Left ventricle myocardium inferior (tissue), 1 donor: ENCODE measurements around the gene TSC22D3. TPM values are rescaled to one million over a fixed set of nuclear protein-coding genes. Genes with fewer than 3 reads are reported as not detected.

Experiments
- DNase-seq: peaks from one replicate; pipeline ENCODE4 v3.0.0-alpha.2; 2020
- H3K27ac ChIP-seq: fragments of 200-600 bp; replicated peaks from 2 replicates; pipeline ENCODE4 v1.8.0; 2021
- H3K27me3 ChIP-seq: fragments of 200-600 bp; 2 replicates; pipeline ENCODE4 v1.8.0; 2021; ENCODE audit warnings: low read depth
- H3K36me3 ChIP-seq: fragments of 200-600 bp; 2 replicates; pipeline ENCODE4 v1.8.0; 2021
- H3K4me1 ChIP-seq: fragments of 200-600 bp; 2 replicates; pipeline ENCODE4 v1.8.0; 2021
- H3K4me3 ChIP-seq: fragments of 200-600 bp; 2 replicates; pipeline ENCODE4 v1.8.0; 2021; ENCODE audit warnings: mild to moderate bottlenecking, moderate library complexity
- H3K9me3 ChIP-seq: fragments of 200-600 bp; replicated peaks from 2 replicates; pipeline ENCODE4 v1.8.0; 2021
- intact Hi-C: fragments of 100-400 bp; cut with micrococcal nuclease; formaldehyde crosslinking; loops from one replicate; pipeline ENCODE4 v1.11.0; 2022
- total RNA-seq: library from RNA; stranded (reverse); fragmentation: NEBNext Ultra II Directional; extraction: Animal tissue kit (Norgen Biotek cat#: 25700); gene quantifications from one replicate; pipeline ENCODE4 v1.2.1, GENCODE V29; 2021
- TF ChIP-seq, protein P1 (sequence below): fragments of 200-600 bp; IDR thresholded peaks from 2 replicates; pipeline ENCODE4 v1.8.0; 2021; ENCODE audit warnings: antibody characterized with exemption, mild to moderate bottlenecking, borderline replicate concordance
- donor health status: DM: no; HTN: yes; CAD: no; lungs with severe emphysema.

Gene TSC22D3
- total RNA-seq, 1 donor from 2014 or later: 58.9 TPM

DNA sequence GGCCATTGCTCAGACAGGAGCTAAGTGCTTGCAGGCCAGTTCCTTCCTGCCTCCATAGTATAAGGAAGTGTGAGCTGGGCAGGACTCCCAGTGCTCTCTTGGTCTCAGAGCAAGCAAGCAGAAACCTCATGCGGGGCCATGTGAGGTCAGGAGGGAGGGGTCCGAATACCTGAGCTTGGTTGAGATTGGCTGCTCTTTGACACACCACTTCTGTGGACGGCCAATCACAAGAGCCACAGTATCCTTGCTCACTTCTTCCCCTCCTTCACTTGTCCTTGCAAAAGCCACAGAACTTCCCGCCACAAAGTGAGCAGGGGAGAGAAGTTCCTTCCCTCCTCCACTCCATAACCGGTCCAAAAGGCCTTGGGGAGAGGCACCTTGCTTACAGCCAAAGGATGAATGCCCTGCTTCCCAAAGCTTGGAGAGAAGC lies 90.6 kb downstream of the TSC22D3 start:
- no peaks in the 10 kb centered on the region for H3K9me3 ChIP-seq
- H3K4me3 ChIP-seq: no peak overlapping the region
- intact Hi-C loops: no loop called here
- peaks cover 36% of the 10 kb centered on the region for H3K4me1 ChIP-seq
- peak; percentile 78 for DNase-seq
- peak overlapping the region; percentile 72 for H3K27ac ChIP-seq
- no peaks in the 10 kb centered on the region for H3K36me3 ChIP-seq
- H3K27me3 ChIP-seq: no peaks in the 10 kb centered on the region
- TF ChIP-seq, protein P1, sequence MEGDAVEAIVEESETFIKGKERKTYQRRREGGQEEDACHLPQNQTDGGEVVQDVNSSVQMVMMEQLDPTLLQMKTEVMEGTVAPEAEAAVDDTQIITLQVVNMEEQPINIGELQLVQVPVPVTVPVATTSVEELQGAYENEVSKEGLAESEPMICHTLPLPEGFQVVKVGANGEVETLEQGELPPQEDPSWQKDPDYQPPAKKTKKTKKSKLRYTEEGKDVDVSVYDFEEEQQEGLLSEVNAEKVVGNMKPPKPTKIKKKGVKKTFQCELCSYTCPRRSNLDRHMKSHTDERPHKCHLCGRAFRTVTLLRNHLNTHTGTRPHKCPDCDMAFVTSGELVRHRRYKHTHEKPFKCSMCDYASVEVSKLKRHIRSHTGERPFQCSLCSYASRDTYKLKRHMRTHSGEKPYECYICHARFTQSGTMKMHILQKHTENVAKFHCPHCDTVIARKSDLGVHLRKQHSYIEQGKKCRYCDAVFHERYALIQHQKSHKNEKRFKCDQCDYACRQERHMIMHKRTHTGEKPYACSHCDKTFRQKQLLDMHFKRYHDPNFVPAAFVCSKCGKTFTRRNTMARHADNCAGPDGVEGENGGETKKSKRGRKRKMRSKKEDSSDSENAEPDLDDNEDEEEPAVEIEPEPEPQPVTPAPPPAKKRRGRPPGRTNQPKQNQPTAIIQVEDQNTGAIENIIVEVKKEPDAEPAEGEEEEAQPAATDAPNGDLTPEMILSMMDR: no peak

DNA sequence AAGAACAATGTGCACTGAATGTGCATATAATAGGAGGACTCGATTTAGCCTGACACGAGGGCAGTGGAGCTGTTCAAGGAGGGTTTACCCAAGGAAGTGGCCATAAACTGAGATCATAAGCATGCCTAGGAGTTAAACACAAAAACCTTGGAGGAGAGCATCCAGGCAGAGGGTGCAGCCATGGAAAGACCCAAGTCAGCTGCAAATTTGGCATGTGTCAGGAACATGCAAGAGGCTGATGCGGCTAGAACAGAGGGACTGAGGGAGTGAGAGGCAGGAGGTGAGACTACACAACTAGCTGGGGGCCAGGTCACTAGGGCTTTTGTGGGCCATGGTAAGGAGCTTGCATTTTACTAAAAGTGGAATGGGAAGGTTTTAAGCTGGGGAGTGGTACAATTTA lies 91.7 kb downstream of the TSC22D3 start:
- TF ChIP-seq, protein P1: no peak
- Histone ChIP-seq H3K36me3 (no peaks in the 10 kb centered on the region), H3K9me3 (no peaks in the 10 kb centered on the region), H3K27me3 (no peaks in the 10 kb centered on the region), H3K27ac (peak overlapping the region; percentile 72), H3K4me1 (peaks cover 41% of the 10 kb centered on the region), H3K4me3 (no peak overlapping the region)
- no peak for DNase-seq
- intact Hi-C loops: no loop called here

DNA sequence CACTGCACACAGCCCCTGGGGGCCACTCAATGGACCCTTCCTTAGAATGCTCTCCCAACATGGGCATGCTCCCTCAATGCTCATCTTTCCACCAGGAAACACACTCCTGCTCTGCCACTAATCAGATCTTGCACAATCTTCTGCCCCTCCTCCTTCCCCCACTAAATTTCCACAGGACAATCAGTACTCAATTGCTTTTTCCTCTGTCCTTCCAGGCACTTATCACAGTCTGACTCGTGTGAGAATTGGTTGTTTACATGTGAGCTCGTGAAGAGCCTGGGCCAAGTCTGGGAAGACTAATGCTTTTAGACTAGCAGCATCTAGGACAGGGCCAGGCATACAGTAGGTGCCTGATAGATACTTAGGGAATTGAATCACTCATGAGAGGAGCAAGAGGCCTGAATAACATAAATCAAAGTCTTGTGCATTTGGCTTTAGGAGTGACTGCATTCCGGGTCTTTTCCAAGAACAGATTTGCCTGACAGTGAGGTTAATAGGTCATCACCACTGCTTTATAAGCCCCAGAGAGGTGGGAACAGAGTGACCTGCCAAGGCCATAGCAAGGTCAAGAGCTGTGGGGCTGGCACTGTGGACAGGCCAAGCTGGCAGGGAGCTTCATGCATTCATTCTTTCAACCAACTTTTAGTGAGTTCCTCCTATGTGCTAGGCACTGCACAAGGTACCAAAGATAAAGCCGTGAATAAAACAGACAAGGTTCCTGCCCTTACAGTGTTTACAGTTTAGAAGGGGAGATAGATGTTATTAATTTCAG lies 92.3 kb downstream of the TSC22D3 start:
- intact Hi-C loops: no loop called here
- Histone ChIP-seq H3K27ac (peak overlapping the region; percentile 72), H3K4me1 (peaks cover 47% of the 10 kb centered on the region), H3K9me3 (no peaks in the 10 kb centered on the region), H3K27me3 (no peaks in the 10 kb centered on the region), H3K4me3 (no peak overlapping the region), H3K36me3 (no peaks in the 10 kb centered on the region)
- DNase-seq: no peak
- TF ChIP-seq, protein P1: no peak

DNA sequence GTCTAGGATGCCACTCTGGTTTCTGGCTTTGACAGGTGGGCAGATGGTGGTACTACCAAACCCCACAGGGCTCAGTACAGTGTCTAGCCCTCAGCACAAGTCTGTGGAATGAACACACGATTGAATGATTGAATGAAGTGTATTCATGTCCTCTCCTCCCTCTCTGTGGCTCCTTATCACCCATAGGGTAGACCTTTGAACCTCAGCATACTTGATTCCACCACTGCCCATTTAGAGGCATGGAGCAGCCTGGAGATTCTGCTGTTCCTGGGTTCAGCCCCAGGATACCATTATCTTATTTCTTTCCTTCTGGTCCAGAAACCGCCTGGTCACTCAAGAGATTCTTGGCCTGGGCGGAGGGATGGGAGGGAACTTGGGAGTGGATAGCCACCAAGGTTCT lies 93.3 kb downstream of the TSC22D3 start:
- TF ChIP-seq, protein P1: no peak
- Histone ChIP-seq H3K27me3 (no peaks in the 10 kb centered on the region), H3K27ac (peak overlapping the region; percentile 72)

DNA sequence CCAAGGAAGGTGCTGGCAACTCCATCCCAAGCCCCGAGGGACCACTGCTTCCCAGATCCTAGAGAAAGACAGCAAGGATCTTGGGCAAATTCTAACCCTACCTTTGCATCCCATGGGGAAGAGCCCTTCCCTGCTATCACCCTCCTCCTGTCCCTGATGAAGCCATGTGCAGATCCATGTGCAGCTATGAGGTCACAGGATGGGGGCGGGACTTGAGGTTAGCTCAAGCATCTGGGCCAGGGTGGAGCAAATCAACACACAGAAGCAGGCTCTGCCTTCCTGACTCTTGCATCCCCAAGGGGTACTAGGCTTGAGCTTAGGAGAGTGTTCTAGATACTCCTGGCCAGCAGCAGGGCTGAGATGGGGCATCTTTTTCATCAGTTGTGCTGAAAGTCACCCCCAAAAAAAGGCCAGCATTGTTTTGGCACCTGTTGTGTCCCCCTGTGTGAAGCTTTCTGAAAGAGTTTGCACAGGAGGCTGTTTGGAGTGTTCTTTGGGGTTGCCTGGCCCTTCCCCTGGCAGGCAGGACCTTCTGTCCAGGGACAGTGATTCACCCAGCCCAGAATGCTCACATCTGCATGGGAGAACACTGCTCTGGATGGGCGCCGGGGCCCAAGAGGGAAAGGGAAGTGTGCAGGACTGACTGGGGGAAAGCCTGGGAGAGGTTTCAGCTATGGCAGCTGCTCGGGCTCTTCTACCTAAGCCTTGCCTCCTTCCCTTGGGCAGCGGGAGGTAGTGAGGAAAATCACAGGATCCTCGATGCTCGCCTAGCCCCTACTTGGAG lies 96.4 kb downstream of the TSC22D3 start:
- peak; percentile 83 for DNase-seq
- peaks cover 64% of the 10 kb centered on the region for H3K4me1 ChIP-seq
- no peaks in the 10 kb centered on the region for H3K36me3 ChIP-seq
- H3K9me3 ChIP-seq: no peaks in the 10 kb centered on the region
- H3K27me3 ChIP-seq: no peaks in the 10 kb centered on the region
- intact Hi-C loops: loop anchor here (5.0 kb wide), 1 partner anchor 33 kb away; no protein-coding TSS in a partner anchor
- no peak overlapping the region for H3K4me3 ChIP-seq
- TF ChIP-seq, protein P1: no peak
- H3K27ac ChIP-seq: peak overlapping the region; percentile 94

More for the DNA sequence above, 93.3 kb downstream of the TSC22D3 start:
- Histone ChIP-seq H3K4me1 (peaks cover 58% of the 10 kb centered on the region), H3K36me3 (no peaks in the 10 kb centered on the region), H3K4me3 (no peak overlapping the region), H3K9me3 (no peaks in the 10 kb centered on the region)
- no peak for DNase-seq
- intact Hi-C loops: no loop called here
